IMR-90 (cell line): ENCODE measurements around the gene MTHFD2. TPM values are rescaled to one million over a fixed set of nuclear protein-coding genes. Genes with fewer than 3 reads are reported as not detected.

Experiments used
- ATAC-seq: fragments of 200-7000 bp; cut with Tn5 transposase; 2 replicates; pipeline ENCODE4 v1.9.1; 2020; ENCODE audit warnings: low read depth, mild to moderate bottlenecking, moderate library complexity
- BruUV-seq: library from RNA; stranded (reverse); fragments of 400-500 nt; replicated peaks from 2 replicates; lab custom pipeline; 2021; lab: Mats Ljungman, UMichigan
- CTCF ChIA-PET: fragments of 300-600 bp; formaldehyde crosslinking; extraction: SDS; loops from one replicate; lab custom pipeline; 2021; ENCODE audit warnings: antibody characterized with exemption; lab: Yijun Ruan, JAX
- POLR2A ChIA-PET: fragments of 300-600 bp; sonication (Branson Sonifier 250); formaldehyde crosslinking; loops from one replicate; lab custom pipeline; 2022; ENCODE audit warnings: antibody characterized with exemption; ENCODE audit not compliant: unreplicated experiment; lab: Charles Lee
- DNase-seq: peaks from one replicate; pipeline ENCODE4 v3.0.0; 2013
- H2AFZ ChIP-seq: replicated peaks from 2 replicates; pipeline ENCODE3; 2013; ENCODE audit warnings: low read length, mild to moderate bottlenecking; ENCODE audit not compliant: poor library complexity
- H2AK5ac ChIP-seq: 2 replicates; pipeline ENCODE4 v1.6.1; 2013; ENCODE audit warnings: low read depth, low read length, inconsistent platforms
- H2AK9ac ChIP-seq: replicated peaks from 2 replicates; pipeline ENCODE3; 2013; ENCODE audit warnings: mild to moderate bottlenecking, low read depth, low read length, moderate library complexity; ENCODE audit not compliant: poor library complexity
- H2BK120ac ChIP-seq: 2 replicates; pipeline ENCODE4 v1.6.1; 2013; ENCODE audit warnings: low read depth, low read length, inconsistent platforms
- H2BK15ac ChIP-seq: 3 replicates; pipeline ENCODE4 v1.6.1; 2013; ENCODE audit warnings: low read depth, low read length, inconsistent platforms
- H2BK20ac ChIP-seq: 2 replicates; pipeline ENCODE4 v1.6.1; 2013; ENCODE audit warnings: low read depth, mild to moderate bottlenecking, inconsistent platforms, low read length, moderate library complexity
- H2BK5ac ChIP-seq: 2 replicates; pipeline ENCODE4 v1.6.1; 2013; ENCODE audit warnings: mild to moderate bottlenecking, low read depth, low read length, inconsistent platforms; ENCODE audit not compliant: poor library complexity, severe bottlenecking
- H3K14ac ChIP-seq: replicated peaks from 2 replicates; pipeline ENCODE4 v1.6.1; 2013; ENCODE audit warnings: low read depth, low read length, inconsistent platforms
- H3K18ac ChIP-seq: 2 replicates; pipeline ENCODE4 v1.6.1; 2013; ENCODE audit warnings: low read depth, low read length, control low read depth
- H3K23ac ChIP-seq: 2 replicates; pipeline ENCODE4 v1.6.1; 2013; ENCODE audit warnings: low read depth, low read length, inconsistent platforms
- H3K27ac ChIP-seq: 2 replicates; pipeline ENCODE4 v1.5.1; 2013; ENCODE audit warnings: mild to moderate bottlenecking, control low read depth, low read length; ENCODE audit not compliant: insufficient read depth
- H3K27me3 ChIP-seq: 2 replicates; pipeline ENCODE4 v1.6.1; 2013; ENCODE audit warnings: low read length; ENCODE audit not compliant: control insufficient read depth, insufficient read depth
- H3K36me3 ChIP-seq: 2 replicates; pipeline ENCODE4 v1.6.1; 2013; ENCODE audit warnings: low read length, mixed read lengths; ENCODE audit not compliant: control insufficient read depth, insufficient read depth
- H3K4ac ChIP-seq: 2 replicates; pipeline ENCODE4 v1.6.1; 2013; ENCODE audit warnings: low read depth, low read length, inconsistent platforms
- H3K4me1 ChIP-seq: 2 replicates; pipeline ENCODE4 v1.6.1; 2013; ENCODE audit warnings: low read length, mixed read lengths; ENCODE audit not compliant: control insufficient read depth, insufficient read depth
- H3K4me2 ChIP-seq: 2 replicates; pipeline ENCODE4 v1.6.1; 2013; ENCODE audit warnings: low read depth, mild to moderate bottlenecking, control low read depth, low read length, moderate library complexity
- H3K4me3 ChIP-seq: 2 replicates; pipeline ENCODE4 v1.5.1; 2013; ENCODE audit warnings: low read depth, mild to moderate bottlenecking, control low read depth, low read length, moderate library complexity; ENCODE audit not compliant: insufficient read depth
- H3K56ac ChIP-seq: 2 replicates; pipeline ENCODE4 v1.6.1; 2013; ENCODE audit warnings: low read length, inconsistent platforms; ENCODE audit not compliant: insufficient read depth; ENCODE audit errors: extremely low read depth
- H3K79me1 ChIP-seq, 2 experiments: 2 replicates each; pipeline ENCODE4 v1.6.1; 2013; ENCODE audit warnings: low read length in 2 of 2, inconsistent platforms in 1 of 2, low read depth in 1 of 2
- H3K9ac ChIP-seq: 2 replicates; pipeline ENCODE4 v1.6.1; 2013; ENCODE audit warnings: low read depth, low read length, control low read depth
- H3K9me1 ChIP-seq: 2 replicates; pipeline ENCODE4 v1.6.1; 2013; ENCODE audit warnings: low read length, inconsistent platforms; ENCODE audit not compliant: insufficient read depth
- H3K9me3 ChIP-seq: 2 replicates; pipeline ENCODE4 v1.6.1; 2013; ENCODE audit warnings: low read length; ENCODE audit not compliant: control insufficient read depth, insufficient read depth
- H4K20me1 ChIP-seq: 2 replicates; pipeline ENCODE4 v1.6.1; 2013; ENCODE audit warnings: low read length, inconsistent platforms; ENCODE audit not compliant: insufficient read depth
- H4K5ac ChIP-seq: 2 replicates; pipeline ENCODE4 v1.6.1; 2013; ENCODE audit warnings: mild to moderate bottlenecking, low read depth, low read length, control low read depth
- H4K8ac ChIP-seq, 2 experiments: 2 replicates each; pipeline ENCODE4 v1.6.1; 2013; ENCODE audit warnings: low read depth in 2 of 2, low read length in 2 of 2, control low read depth in 1 of 2, inconsistent platforms in 1 of 2
- H4K91ac ChIP-seq: 2 replicates; pipeline ENCODE4 v1.6.1; 2013; ENCODE audit warnings: low read depth, low read length, inconsistent platforms; ENCODE audit not compliant: insufficient read depth
- BHLHE40 ChIP-seq: fragments of 150-350 bp; IDR thresholded peaks from 2 replicates; pipeline ENCODE4 v1.6.1; 2016; ENCODE audit warnings: mild to moderate bottlenecking, low read depth, low read length
- CEBPB ChIP-seq: IDR thresholded peaks from 2 replicates; pipeline ENCODE4 v1.6.1; 2012; ENCODE audit warnings: low read depth, low read length, improper control_type of control experiment
- FOS ChIP-seq: fragments of 150-350 bp; IDR thresholded peaks from 2 replicates; pipeline ENCODE4 v1.6.1; 2016; ENCODE audit warnings: low read depth, low read length
- MAFK ChIP-seq: IDR thresholded peaks from 2 replicates; pipeline ENCODE4 v1.6.1; 2012; ENCODE audit warnings: low read depth, low read length, improper control_type of control experiment
- MAZ ChIP-seq: IDR thresholded peaks from 2 replicates; pipeline ENCODE4 v1.6.1; 2012; ENCODE audit warnings: low read depth, mild to moderate bottlenecking, low read length, improper control_type of control experiment, moderate library complexity, borderline replicate concordance
- NFE2L2 ChIP-seq: fragments of 150-350 bp; IDR thresholded peaks from 2 replicates; pipeline ENCODE4 v1.6.1; 2016; ENCODE audit warnings: low read depth, mild to moderate bottlenecking, low read length
- POLR2A ChIP-seq: IDR thresholded peaks from 2 replicates; pipeline ENCODE4 v1.6.1; 2012; ENCODE audit warnings: mild to moderate bottlenecking, low read depth, low read length
- RAD21 ChIP-seq: IDR thresholded peaks from 2 replicates; pipeline ENCODE4 v1.6.1; 2012; ENCODE audit warnings: low read length, improper control_type of control experiment
- RCOR1 ChIP-seq: IDR thresholded peaks from 2 replicates; pipeline ENCODE4 v1.6.1; 2012; ENCODE audit warnings: mild to moderate bottlenecking, low read length, improper control_type of control experiment; ENCODE audit not compliant: insufficient replicate concordance
- RFX5 ChIP-seq: IDR thresholded peaks from 2 replicates; pipeline ENCODE4 v1.8.0; 2012; ENCODE audit warnings: low read depth, mild to moderate bottlenecking, low read length, moderate library complexity
- SMC3 ChIP-seq: fragments of 150-350 bp; IDR thresholded peaks from 2 replicates; pipeline ENCODE4 v1.6.1; 2016; ENCODE audit warnings: low read depth, mild to moderate bottlenecking, antibody characterized with exemption, low read length, moderate library complexity
- WGBS, 2 experiments: methylation state at CpG; one replicate each; pipeline versions ENCODE4 v1.1.5 to v1.1.7; 2013; ENCODE audit warnings: missing lambda C conversion rate in 2 of 2; ENCODE audit not compliant: insufficient read length in 1 of 2; ENCODE audit errors: extremely low coverage in 2 of 2; 5-methylcytosine and 5-hydroxymethylcytosine counted together
- dilution Hi-C: fragments of 300-500 bp; cut with HindIII; formaldehyde crosslinking; loops from one replicate; pipeline ENCODE4 v1.14.3; 2018; ENCODE audit warnings: low sequenced_read_pairs; ENCODE audit not compliant: unreplicated experiment
- in situ Hi-C: fragments of 300-500 bp; cut with MboI; formaldehyde crosslinking; loops from 3 replicates; pipeline ENCODE4 v1.14.3; 2019; ENCODE audit warnings: low sequenced_read_pairs, inconsistent platforms, mixed read lengths
- intact Hi-C: fragments of 100-400 bp; cut with micrococcal nuclease; formaldehyde crosslinking; loops from 2 replicates; pipeline ENCODE4 v1.10.0; 2022
- polyA plus RNA-seq, 3 experiments: library from polyadenylated mRNA; depleted of rRNA; stranded (reverse); fragments of >200 nt; gene quantifications; 2 replicates each; pipeline ENCODE4 v1.2.3, GENCODE V29; 2012; ENCODE audit warnings: low replicate concordance in 1 of 3
- total RNA-seq: library from RNA; depleted of rRNA; stranded (reverse); fragments of >200 nt; gene quantifications from 2 replicates; pipeline ENCODE4 v1.2.3, GENCODE V29; 2012
- TF ChIP-seq, protein P1 (sequence below): fragments of 150-350 bp; IDR thresholded peaks from 2 replicates; pipeline ENCODE4 v1.6.1; 2016; ENCODE audit warnings: low read depth, mild to moderate bottlenecking, low read length, moderate library complexity, borderline replicate concordance
- TF ChIP-seq, protein P2 (sequence below): fragments of 150-350 bp; IDR thresholded peaks from 2 replicates; pipeline ENCODE4 v1.6.1; 2017; ENCODE audit warnings: mild to moderate bottlenecking, antibody characterized with exemption, low read length, low read depth
- TF ChIP-seq, protein P3 (sequence below): conservative IDR thresholded peaks from 2 replicates; pipeline ENCODE4 v1.5.1; 2012; ENCODE audit warnings: mild to moderate bottlenecking, low read depth, low read length, improper control_type of control experiment

Gene MTHFD2
- total and polyA plus RNA-seq, 2 of the 4 experiments (the other 2 are of a cell fraction) = 66.8 to 122 TPM

DNA sequence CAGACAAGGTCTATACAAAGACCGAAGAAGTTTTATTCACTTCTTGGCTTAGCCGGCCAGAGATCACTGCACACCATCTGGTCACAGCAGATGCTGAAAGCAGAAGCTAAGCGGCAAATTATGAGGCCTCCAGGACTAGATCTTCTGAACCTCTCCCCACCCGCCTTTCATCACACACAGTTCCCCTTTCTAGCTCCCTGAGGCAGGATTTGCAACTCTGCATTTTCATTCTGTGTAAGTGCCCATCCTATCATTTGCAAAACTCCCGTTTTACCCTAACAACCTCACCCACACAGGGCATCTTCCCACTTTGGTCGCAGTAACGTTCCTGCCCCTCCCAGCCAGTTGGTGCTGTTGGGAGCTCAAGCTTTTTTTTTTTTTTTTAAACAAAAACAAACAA is 16.7 kb upstream of the MTHFD2 start:
- TF ChIP-seq CEBPB = no peak
- TF ChIP-seq, protein P1, sequence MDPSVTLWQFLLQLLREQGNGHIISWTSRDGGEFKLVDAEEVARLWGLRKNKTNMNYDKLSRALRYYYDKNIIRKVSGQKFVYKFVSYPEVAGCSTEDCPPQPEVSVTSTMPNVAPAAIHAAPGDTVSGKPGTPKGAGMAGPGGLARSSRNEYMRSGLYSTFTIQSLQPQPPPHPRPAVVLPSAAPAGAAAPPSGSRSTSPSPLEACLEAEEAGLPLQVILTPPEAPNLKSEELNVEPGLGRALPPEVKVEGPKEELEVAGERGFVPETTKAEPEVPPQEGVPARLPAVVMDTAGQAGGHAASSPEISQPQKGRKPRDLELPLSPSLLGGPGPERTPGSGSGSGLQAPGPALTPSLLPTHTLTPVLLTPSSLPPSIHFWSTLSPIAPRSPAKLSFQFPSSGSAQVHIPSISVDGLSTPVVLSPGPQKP = no peak
- no peak for TF ChIP-seq FOS
- TF ChIP-seq SMC3 = no peak
- TF ChIP-seq BHLHE40 = no peak
- no peak for TF ChIP-seq RCOR1
- TF ChIP-seq MAZ = no peak
- no peak for TF ChIP-seq RFX5
- no peak for TF ChIP-seq RAD21
- TF ChIP-seq POLR2A = no peak
- no peak for TF ChIP-seq NFE2L2
- TF ChIP-seq, protein P2, sequence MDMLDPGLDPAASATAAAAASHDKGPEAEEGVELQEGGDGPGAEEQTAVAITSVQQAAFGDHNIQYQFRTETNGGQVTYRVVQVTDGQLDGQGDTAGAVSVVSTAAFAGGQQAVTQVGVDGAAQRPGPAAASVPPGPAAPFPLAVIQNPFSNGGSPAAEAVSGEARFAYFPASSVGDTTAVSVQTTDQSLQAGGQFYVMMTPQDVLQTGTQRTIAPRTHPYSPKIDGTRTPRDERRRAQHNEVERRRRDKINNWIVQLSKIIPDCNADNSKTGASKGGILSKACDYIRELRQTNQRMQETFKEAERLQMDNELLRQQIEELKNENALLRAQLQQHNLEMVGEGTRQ = no peak
- TF ChIP-seq MAFK = no peak
- TF ChIP-seq, protein P3, sequence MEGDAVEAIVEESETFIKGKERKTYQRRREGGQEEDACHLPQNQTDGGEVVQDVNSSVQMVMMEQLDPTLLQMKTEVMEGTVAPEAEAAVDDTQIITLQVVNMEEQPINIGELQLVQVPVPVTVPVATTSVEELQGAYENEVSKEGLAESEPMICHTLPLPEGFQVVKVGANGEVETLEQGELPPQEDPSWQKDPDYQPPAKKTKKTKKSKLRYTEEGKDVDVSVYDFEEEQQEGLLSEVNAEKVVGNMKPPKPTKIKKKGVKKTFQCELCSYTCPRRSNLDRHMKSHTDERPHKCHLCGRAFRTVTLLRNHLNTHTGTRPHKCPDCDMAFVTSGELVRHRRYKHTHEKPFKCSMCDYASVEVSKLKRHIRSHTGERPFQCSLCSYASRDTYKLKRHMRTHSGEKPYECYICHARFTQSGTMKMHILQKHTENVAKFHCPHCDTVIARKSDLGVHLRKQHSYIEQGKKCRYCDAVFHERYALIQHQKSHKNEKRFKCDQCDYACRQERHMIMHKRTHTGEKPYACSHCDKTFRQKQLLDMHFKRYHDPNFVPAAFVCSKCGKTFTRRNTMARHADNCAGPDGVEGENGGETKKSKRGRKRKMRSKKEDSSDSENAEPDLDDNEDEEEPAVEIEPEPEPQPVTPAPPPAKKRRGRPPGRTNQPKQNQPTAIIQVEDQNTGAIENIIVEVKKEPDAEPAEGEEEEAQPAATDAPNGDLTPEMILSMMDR = no peak
- Histone ChIP-seq H4K8ac (no peak overlapping the region; a peak in 1 of 4 replicates), H2AFZ (peak overlapping the region; percentile 68), H3K4ac (no peak overlapping the region), H3K9ac (no peak overlapping the region), H3K27ac (no peak overlapping the region), H3K27me3 (no peaks in the 10 kb centered on the region), H3K36me3 (no peaks in the 10 kb centered on the region), H3K18ac (no peak overlapping the region), H3K4me1 (no peaks in the 10 kb centered on the region), H2BK120ac (no peak overlapping the region), H2BK20ac (no peak overlapping the region), H4K20me1 (peaks cover 16% of the 10 kb centered on the region), H3K79me1 (peaks cover 0 to 5% of the 10 kb centered on the region in 2 experiments; a peak in 1 of 4 replicates), H3K56ac (no peak overlapping the region), H3K14ac (no peak overlapping the region), H2BK5ac (no peak overlapping the region), H4K91ac (no peak overlapping the region), H3K9me3 (no peaks in the 10 kb centered on the region), H3K4me3 (no peak overlapping the region), H2AK9ac (no peak overlapping the region), H4K5ac (no peak overlapping the region), H3K23ac (peak overlapping the region; percentile 56; the same call in 1 of the 2 replicates), H3K4me2 (no peak overlapping the region), H3K9me1 (no peaks in the 10 kb centered on the region), H2BK15ac (no peak overlapping the region), H2AK5ac (no peak overlapping the region)
- ATAC-seq = no peak
- intact Hi-C loops = no loop called here
- POLR2A ChIA-PET = interaction anchor here (0.5 to 0.7 kb wide), 2 partner anchors 18 to 287 kb away, joined by 4 to 8 read pairs; no protein-coding TSS in a partner anchor
- CTCF ChIA-PET = no interaction called here
- in situ Hi-C loops = no loop called here
- 58% methylated on average over 2 of the region's 7 CpGs; no CpG with 5 or more reads in 1 of the 2 experiments for WGBS, 2 experiments
- BruUV-seq = no TSS peak
- no peak for DNase-seq
- dilution Hi-C loops = no loop called here
